NCI-H748 treated with DMSO at 0.1 percent for 48 hours (cell line): ENCODE measurements around the gene CELA2A.
"Not testable (repeated sequence)": the region's sequence is repeated elsewhere in the genome, so short reads cannot be mapped to it uniquely, and the experiment has no call there.

Source experiments
- DNase-seq: peaks from one replicate; lab custom pipeline; 2025; lab: John Stamatoyannopoulos, UW

The CELA2A gene

DNA sequence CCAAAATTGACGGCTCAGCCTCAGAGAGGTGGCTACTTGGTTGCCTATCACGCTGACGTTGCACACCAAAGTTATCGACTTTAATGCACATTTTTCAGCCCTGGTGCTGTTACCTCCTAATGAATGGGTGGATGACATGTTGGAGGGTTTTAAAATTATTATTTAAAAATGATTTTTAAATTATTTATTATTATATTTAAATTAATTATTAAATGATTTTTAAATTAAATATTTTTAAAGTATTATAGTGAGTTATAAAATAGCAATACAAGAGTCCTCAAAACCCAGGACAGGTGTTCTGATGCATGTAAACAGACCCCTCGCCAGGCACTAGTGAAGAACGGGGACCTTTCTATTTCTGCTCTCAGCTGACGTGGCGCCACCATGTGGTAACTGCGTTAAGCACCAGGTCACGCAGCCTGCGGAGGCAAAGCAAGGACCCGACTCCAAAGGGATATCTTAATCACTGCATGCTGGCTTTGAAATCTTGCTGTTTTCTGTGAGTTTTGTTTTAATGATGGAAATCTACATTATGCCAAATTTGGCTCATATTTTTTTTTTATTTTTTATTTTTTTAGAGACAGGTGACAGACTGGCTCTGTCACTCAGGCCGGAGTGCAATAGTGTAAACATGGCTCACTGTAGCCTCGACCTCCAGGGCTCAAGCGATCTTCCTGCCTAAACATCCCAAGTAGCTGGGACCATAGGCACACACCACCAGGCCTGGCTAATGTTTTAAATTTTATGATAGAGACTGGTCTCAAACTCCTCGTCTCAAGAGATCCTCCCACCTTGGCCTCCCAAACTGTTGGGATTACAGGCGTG, 44.9 kb downstream of the CELA2A start:
- peak; percentile 5 for DNase-seq

GRCh38 chr1:15504436-15504835, 47.9 kb downstream of the CELA2A start:
- DNase-seq, result no peak

DNA sequence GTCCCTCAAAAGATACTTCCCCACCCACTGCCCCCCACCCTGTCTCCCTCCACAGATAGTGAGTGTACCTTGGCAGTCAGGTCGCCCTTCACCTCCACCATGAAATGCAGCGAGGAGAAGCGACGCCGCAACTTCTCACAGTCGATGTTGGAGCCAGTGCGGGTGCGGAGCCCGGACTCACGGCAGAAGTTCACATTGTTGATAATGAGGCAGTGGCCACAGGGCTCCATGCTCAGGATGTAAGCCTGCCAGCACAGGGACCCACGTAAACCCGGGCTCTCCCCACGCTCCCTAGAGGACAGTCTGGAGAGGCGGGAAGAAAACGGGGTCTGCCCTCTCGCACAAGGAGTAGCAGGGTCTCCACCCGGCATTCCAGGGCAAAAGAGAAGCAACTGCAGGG, 50.3 kb downstream of the CELA2A start:
- DNase-seq, result no peak

GRCh38 chr1:15507278-15507677, 50.7 kb downstream of the CELA2A start:
- DNase-seq, result no peak

DNA sequence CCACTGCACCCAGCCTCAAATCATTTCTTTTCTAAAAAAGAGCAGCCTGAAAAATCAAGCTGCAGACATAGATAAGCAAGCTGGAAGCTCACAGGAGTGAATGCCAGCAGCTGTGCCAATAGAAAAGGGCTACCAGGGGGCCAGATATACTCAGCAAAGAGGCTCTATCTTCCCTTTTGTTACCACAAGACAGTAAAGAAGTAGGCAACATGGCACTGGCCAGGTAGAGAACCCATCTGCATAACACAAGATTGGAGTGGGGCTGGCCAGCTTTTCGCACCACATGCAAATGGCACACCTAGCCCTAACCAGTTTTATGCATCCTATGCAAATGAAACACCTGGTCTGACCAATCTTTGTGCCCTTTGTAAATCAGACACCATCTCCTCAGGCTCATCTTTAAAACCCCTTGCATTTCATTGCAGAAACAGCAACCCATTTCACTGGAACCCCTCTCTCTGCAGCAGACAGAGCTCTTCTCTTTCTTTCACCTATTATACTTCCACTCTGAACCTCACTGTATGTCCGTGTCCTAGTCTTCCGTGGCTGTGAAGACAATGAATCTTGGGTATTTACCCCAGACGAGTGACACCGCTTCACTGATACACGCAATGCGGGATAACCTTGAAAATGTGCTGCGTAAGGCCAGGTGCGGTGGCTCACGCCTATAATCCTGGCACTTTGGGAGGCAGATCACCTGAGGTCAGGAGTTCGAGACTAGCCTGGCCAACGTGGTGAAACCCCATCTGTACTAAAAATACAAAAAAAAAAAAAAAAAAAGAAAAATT, 52.4 kb downstream of the CELA2A start:
- no peak for DNase-seq

DNA sequence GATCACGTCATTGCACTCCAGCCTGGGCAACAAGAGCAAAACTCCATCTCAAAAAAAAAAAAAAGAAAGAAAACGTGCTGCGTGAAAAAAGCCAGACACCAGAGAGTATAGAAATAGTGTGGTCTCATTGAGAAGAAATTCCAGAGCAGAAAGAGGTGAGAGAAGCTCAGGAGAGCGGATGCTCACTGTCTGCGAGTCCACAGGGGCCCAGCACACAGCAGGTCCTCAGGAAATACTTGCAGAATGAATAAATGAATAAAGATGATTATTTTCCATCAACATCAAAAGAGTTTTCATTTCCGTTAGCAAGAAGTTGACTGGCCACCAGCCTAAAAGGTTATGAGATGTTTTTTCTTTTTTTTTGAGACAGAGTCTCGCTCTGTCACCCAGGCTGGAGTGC, 53.1 kb downstream of the CELA2A start:
- no peak for DNase-seq

- no peak for DNase-seq
These were observed 54.3 kb downstream of the CELA2A start for GRCh38 chr1:15510611-15511405.

GRCh38 chr1:15513192-15513591, 56.7 kb downstream of the CELA2A start:
- no peak for DNase-seq

- DNase-seq, result no peak
These were observed 57.4 kb downstream of the CELA2A start for GRCh38 chr1:15513919-15514318.

- not testable (repeated sequence) for DNase-seq
These were observed 58.0 kb downstream of the CELA2A start for GRCh38 chr1:15514557-15514956.

GRCh38 chr1:15515022-15515663, 58.6 kb downstream of the CELA2A start:
- DNase-seq, result no peak

DNA sequence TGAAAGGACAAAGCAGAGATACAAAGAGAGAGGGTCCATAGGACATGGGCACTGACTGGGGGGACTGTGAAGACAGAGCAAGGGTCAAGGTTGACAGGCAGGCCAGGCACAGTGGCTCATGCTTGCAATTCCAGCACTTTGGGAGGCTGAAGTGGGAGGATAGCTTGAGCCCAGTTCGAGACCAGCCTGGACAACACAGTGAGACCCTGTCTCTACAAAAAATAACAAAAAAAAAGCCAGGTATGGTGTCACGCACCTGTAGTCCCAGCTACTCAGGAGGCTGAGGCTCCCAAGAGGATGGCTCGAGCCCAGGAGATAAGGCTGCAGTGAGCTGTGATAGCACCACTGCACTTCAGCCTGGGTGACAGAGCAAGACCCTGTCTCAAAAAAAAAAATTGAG, 63.1 kb downstream of the CELA2A start:
- DNase-seq, result no peak

GRCh38 chr1:15521206-15521906, 64.8 kb downstream of the CELA2A start:
- not testable (repeated sequence) for DNase-seq
